G401 (cell line): ENCODE data around the gene PQBP1. TPM values are rescaled to one million over a fixed set of nuclear protein-coding genes. Genes with fewer than 3 reads are reported as not detected.
"Not testable (repeated sequence)": the region's sequence is repeated elsewhere in the genome, so short reads cannot be mapped to it uniquely, and the experiment has no call there.

Experiments used
- DNase-seq: peaks from one replicate; pipeline ENCODE4 v3.0.0-alpha.2; 2015; ENCODE audit warnings: low spot score
- in situ Hi-C: cut with HindIII; loops from 2 replicates; pipeline ENCODE4 v1.10.0; 2016; ENCODE audit warnings: low sequenced_read_pairs, mixed read lengths
- total RNA-seq: library from RNA; depleted of rRNA; stranded (reverse); fragments of >200 nt; shearing (Covaris generic); gene quantifications from 2 replicates; pipeline ENCODE4 v1.2.3, GENCODE V29; 2014; rRNA removed

Gene PQBP1, protein sequence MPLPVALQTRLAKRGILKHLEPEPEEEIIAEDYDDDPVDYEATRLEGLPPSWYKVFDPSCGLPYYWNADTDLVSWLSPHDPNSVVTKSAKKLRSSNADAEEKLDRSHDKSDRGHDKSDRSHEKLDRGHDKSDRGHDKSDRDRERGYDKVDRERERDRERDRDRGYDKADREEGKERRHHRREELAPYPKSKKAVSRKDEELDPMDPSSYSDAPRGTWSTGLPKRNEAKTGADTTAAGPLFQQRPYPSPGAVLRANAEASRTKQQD
- 96.1 and 119 TPM in 2 replicates for total RNA-seq

DNA sequence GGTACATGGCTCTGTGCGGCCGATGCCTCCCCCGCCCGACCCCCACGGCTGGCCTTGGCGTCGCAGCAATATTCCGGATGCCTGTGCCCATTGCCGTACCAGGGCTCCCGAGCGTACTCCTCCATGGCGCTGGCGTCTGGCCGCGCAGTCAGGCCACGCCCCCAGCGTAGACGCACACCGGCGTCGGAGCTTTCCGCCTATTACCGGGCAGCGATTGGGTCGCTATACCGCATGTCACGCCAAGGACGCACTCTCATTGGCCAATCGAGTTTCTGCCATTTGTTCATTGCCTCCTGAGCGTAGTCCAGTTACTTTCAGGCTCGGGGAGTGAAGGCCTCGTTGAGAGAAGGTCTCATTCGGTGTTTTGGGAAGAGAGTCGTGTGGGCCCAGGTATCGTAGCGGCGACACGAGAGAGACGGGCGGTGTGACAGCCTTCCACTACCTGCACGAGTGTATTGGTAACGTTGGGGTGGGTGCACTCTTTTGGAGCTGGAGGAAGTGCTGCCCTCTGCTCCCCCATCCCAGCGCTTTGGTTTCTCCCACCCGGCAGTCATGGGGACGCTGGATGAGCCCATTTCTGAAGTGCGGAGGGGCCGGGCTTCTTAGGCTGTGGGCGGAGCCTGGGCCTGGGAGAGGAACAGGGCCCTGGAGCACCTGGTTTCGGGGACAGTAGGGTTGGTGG, at the start of gene PQBP1, which contains the start of gene TIMM17B:
TSS of gene PQBP1 (plus strand) at position 306 of the 682 bp plus-strand sequence. CDS start 580 bp downstream, outside the sequence.
TSS of gene TIMM17B (minus strand) at position 144 of the 682 bp plus-strand sequence. CDS start at position 125, 19 bp downstream.
- DNase-seq, result peak; percentile 95
- in situ Hi-C loops, result no loop called here

DNA sequence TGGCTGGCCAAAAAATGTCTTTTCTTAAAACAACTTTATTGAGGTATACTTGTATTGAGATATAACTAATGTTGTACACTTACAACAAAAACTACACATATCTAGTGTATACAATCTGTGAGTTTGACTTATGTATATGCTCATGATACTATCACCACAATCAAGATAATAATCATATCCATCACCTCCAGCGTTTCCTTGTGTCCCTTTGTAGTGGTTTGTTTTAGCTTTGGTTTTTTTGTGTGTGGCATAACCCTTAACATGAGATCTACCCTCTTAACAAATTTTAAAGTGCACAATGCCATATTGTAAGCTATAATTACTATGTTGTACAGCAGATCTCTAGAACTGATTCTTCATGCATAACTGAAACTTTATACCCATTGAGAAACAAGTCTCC, 48.9 kb upstream of the PQBP1 start:
- in situ Hi-C loops, result no loop called here
- DNase-seq, result no peak

DNA sequence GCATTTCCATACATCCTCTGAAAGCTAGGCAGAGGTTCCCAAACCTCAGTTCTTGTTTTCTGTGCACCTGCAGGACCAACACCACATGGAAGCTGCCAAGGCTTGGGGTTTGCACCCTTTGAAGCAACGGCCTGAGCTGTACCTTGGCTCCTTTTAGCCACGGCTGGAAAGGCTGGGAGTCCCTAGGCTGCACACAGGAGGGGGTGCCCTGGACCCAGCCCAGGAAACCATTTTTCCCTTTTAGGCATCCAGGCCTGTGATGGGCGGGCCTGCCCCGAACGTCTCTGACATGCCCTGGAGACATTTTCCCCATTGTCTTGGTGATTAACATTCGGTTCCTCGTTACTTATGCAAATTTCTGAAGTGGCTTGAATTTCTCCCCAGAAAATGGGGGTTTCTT, 44.9 kb upstream of the PQBP1 start:
- in situ Hi-C loops, result no loop called here
- DNase-seq, result no peak

DNA sequence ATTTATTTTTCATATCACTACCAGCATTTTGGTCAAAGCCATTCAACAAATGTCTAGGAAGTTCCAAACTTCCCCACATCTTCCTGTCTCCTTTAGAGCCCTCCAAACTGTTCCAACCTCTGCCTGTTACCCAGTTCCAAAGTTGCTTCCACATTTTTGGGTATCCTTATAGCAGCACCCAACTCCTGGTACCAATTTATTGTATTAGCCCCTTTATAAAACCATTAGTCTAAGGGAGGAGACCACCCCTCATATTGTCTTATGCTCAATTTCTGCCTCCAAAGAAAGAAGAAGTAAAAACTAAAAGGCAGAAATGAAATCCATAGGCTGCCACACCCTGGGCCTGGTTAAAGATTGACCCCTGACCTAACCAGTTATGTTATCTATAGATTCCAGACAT, 44.2 kb upstream of the PQBP1 start:
- DNase-seq, in situ Hi-C loops: not testable (repeated sequence)

DNA sequence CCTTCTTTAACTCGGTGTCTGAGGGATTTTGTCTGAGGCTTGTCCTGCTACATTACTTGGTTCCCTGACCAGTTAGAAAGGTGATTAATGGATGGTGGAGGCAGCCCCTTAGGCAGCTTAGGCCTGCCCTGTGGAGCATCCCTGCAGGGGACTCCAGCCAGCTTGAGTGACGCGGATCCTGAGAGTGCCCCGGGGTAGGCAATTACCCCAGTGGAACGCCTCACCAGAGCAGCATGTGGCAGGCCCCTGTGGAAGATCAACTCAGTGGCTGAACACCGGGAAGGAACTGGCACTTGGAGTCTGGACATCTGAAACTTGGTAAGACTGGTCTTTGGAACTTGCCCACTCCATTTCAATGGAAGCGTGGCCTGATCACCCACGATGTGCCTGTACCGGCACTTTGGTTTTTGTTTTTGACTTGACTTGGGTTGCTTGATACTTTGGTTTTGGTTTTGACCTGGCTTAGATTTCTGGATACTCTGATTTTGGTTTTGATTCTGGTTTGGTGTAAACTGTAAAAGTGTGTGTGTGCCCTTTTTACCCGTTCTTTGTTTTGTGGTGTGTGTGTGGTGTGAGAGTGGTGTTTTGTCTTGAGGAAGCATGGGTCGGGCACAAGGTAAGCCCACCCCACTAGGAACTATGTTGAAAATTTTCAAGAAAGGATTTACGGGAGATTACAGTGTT, 43.5 kb upstream of the PQBP1 start:
- DNase-seq, in situ Hi-C loops: not testable (repeated sequence)

DNA sequence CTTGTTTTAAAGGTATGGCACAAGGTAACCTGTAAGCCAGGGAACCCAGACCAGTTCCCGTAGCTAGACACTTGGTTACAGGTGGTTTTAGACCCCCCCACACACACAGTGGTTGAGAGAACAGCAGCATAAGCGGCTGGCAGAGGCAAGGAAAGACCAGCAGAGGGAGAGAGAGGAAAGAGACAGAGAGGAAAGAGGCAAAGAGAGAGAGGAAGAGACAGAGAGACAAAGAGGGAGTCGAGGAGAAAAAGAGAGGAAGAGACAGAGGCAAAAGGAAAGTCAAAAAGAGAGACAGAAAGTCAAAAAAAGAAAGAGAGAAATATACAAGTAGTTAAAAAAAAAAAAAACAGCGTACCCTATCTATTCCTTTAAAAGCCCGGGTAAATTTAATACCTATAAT, 42.8 kb upstream of the PQBP1 start:
- no peak for DNase-seq
- in situ Hi-C loops, result no loop called here

DNA sequence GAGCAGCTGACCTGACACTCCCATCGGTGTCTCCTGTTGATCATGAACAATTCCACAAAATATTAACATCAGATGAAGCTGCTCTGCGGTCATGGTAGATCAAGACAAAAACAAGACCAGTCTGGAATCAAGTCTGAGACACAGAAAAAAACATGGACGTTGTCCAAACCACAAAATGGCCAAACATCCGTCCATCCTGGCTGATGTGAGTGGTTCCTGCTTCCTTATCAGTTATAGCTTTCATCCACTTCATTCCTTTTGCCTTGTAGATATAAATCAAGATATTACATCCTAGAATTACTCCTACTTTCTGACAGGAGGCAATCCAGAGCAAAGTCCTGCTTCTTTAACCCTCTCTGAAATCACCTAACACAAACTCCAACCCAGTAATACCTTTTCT, 33.5 kb upstream of the PQBP1 start:
- in situ Hi-C loops, result no loop called here
- DNase-seq, result no peak

DNA sequence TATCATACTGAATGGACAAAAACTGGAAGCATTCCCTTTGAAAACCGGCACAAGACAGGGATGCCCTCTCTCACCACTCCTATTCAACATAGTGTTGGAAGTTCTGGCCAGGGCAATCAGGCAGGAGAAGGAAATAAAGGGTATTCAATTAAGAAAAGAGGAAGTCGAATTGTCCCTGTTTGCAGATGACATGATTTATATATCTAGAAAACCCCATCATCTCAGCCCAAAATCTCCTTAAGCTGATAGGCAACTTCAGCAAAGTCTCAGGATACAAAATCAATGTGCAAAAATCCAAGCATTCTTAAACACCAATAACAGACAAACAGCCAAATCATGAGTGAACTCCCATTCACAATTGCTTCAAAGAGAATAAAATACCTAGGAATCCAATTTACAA, 25.7 kb upstream of the PQBP1 start:
- in situ Hi-C loops, result not testable (repeated sequence)

DNA sequence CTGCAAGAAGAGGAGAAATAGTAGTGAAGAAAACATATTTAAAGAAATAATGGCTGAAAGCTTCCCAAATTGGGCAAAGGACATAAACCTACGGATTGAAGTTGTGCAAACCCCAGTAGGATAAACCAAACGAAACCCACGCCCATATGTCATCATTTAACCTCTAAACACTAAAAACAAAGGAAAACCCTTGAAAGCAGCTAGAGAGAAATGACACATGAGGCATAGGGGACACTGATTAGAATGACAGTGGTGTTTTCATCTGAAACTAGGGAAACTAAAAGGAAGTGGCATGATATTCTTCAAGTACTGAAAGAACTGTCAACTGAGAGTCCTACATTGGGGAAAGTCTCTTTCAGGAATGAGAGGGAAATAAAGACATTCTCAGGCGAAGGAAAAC, 20.8 kb upstream of the PQBP1 start:
- in situ Hi-C loops, DNase-seq: not testable (repeated sequence)

More for the DNA sequence above, 25.7 kb upstream of the PQBP1 start:
- DNase-seq, result not testable (repeated sequence)

DNA sequence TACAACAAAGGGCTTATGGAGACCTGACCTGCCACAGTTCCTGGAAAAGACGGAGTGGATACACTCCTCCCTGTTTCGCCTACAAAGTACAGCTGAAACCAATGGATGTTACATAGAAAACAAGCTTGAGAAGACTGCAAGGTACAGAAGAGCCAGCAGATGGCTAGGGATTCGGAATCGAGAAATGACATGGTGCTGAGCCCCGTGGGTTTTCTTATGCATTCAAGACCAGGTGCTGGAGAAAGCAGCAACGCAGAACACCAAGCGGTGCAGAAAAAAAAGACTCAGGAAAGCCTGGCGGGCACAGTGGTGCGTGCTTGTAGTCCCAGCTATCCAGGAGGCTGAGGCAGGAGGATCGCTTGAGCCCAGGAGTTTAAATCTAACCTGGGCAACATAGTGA, 14.0 kb upstream of the PQBP1 start:
- no peak for DNase-seq
- in situ Hi-C loops, result no loop called here

DNA sequence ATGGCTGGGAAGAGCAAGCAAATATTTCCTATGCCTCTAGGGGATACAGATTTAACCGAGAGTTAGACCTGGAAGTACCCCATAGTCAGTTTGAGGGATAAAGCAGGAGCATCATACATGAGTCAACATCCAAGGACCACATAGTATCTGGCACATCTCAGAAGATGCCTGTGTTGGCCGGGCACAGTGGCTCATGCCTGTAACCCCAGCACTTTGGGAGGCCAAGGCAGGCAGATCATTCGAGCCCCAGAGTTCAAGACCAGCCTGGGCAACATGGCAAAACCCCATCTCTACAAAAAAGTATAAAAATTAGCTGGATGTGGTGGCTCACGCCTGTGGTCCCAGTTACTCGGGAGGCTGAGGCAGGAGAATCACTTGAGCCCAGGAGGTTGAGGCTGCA, 11.1 kb upstream of the PQBP1 start:
- DNase-seq, in situ Hi-C loops: not testable (repeated sequence)

DNA sequence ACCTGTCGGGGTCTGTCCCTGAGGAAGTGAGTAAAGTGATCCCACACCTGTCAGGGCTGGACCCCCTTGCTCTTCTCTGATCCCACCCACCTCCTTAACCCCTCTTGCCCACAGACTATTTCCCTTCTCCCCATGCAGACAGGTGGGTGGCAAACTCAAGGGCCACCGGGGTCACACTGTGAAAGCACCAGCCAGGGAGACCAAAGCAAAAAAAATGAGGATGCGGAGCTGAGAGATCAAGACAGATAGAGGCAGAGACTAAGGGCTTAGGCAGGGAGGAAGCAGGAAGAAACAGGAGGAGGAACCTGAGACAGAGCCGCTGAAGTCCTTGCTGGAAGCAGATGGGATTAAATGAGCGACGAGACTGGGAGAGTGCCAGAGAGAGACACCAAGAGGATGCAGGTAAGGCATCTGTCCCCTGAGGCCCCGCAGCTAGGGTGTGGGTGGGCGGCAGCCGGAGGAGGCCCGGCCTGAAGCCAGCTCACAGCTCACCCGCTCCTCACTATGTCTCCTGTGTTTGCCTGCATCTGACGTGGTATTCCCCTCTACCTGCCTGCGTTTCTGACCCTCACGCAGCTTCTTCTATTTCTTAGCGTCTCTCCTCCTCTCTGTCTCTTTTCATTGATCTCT, 7.3 kb upstream of the PQBP1 start:
- DNase-seq, result peak; percentile 41
- in situ Hi-C loops, result no loop called here

DNA sequence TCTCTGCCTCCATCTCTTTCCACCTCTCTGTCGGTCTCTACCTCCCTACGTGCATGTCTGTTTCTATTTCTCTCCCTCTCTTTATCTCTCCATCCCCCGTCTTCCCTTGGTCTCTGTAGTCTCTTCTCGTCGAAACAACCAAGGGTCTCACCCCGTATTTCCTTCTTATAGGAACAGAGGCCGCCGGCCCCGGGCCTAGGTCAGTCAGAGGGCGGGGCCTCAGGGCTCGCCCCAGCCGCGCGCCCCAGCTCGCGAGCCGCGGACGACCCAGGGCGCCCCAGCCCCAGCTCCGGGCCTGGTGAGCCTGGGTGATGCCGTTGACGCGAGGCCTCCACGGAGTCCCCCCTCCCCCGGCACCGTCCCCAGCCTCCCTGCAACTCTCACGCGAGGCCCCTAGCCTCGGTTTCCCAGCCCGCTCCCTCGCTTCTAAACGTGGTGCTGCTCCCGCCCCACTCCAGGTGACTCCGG, 6.8 kb upstream of the PQBP1 start:
- in situ Hi-C loops, result no loop called here
- peak; percentile 39 for DNase-seq

DNA sequence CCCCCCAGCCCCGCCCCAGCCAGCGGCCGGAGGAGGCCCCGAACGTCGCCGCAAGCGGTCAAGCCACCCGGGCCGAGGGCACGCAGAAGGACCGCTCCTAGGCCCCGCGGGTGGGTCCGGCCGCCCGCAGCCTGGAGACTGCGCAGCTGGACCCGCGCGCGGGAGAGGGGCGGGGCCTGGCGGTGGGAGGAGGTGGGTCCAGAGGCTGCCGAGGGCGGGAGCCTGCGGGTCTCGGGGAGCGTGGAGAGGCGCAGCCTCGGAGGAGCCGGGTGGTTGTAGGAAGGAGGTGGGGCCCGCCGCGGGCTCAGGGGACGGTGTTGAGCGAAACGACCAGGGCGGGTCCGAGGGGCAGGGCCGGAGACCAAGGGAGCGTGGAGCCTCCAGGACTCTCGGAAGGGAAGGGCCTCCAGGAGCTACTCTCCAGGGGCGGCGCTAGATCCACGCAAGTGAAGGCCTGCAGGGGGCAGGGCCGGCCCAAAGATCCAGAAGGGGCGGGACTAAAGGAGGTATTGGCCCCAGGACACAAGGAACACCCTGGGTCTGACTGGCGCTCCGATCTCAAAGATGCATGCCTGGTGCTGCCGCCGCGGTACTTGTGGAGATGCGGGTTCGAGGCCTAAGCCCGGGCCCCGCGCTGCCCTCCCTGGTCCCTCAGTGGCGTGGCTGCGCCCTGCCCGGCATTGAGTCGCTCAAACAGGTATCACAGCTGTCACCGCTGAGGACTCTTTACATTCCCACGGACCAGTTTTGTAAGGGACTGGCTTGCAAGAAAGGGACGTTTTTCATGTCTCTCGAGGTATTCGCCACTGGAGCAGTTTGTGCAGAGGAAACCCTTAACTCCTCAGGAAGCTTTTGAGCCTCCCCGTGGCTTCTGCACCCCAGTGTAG, 6.1 kb upstream of the PQBP1 start:
- in situ Hi-C loops, result no loop called here

DNA sequence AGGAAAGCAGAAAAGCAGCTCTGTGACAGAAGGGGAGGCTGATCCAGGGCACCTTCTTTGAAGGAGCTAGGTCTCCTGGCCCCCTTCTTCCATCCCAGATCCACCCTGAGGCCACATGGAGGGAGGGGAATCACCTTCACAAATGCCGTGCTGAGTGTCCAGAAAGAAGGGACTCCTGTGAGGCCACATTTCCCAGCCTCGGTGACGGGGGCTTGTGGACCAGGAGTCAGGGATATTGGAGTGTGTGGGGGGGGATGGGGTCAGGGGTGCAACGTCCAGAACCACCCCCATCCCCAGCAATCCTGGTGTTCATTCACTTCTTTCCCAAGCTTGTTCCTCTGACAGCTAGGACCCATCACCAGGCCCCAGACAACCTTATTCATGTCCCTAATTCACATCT, 4.8 kb upstream of the PQBP1 start:
- DNase-seq, result no peak
- in situ Hi-C loops, result no loop called here

More for the DNA sequence above, 6.1 kb upstream of the PQBP1 start:
- peak; percentile 87 for DNase-seq

DNA sequence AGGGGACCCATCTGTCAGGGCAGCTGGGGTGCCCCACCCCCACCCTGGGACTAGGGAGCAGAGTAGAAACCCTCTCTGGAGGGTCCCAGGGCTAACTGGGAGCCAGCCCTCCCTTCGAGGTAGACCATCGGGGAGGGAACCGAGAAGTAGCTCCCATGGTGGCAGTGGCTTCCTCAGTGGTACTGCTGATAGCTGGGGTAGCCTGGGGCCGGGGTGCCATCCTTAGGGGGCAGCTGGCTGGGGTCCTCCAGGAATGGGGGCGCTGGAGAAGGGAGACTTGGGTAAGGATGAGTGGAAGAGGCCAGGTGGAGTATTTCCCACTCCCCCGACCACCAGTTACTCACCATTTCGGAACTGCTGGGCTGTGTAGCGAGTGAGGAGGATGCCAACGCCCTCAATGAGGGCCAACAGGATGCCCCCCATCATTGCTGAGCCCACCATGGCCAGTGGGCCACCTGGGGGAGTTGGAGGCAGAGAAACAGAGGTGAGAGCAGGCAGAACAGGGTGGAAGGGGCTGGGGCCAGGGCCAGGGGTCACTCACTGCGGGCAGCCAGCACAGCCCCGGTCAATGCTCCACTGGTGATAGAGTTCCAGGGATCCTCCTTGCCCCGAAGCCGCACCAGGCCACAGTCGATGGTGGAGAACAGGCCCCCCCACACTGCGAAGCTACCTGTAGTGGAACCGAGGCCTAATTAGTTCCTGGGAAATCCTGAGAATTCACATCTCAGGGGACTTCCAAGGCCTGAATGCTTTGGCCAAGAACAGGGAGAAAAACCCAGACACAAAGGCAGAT, 4.0 kb upstream of the PQBP1 start:
- DNase-seq, result no peak
- in situ Hi-C loops, result no loop called here

DNA sequence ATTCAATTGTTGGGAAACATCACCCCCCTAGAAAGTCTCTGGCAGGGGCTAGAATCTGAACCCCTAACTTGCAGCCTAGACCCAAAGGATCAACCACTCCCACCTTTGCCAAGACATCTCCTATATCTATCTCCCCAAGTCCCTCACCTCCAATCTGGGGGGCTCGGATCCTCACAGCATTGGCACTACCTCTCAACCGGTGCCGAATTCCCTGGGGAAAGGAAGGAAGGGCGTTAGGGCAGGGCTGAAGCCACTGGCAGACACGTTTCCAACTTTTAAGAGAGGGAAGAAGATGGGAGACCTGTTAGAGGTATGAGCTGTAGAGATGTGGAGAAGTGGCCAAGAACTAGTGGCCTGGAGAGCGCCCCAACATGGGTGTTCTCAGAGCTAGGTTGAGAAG, 2.8 kb upstream of the PQBP1 start:
- in situ Hi-C loops, result no loop called here
- DNase-seq, result no peak

DNA sequence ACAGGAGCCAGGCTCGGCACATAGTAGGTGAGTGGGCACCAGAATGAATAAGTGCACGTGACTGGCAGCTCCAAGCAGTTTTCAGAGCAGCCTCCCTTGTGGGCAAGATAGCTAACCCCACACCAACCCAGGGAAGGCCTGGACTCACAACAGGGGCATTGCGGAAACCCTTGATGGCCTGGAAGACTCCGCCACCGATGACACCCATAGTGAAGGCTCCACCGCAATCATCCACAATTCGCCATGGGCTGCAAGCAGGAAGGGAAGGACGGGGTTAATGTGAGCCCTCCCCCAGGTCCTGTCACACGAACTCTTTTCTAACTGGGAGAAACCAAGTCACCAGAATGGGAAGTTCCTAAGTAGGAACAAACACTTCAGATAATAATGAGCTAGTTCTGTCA, 1.1 kb upstream of the PQBP1 start:
- peak; percentile 46 for DNase-seq
- in situ Hi-C loops, result no loop called here
